Adrenal gland (tissue), 12 donors: ENCODE measurements around the gene OR1N1. TPM values are rescaled to one million over a fixed set of nuclear protein-coding genes. Genes with fewer than 3 reads are reported as not detected.

Source experiments
- DNase-seq, 7 donors: peaks; one replicate each; pipeline ENCODE4 v3.0.0-alpha.2; 2019 to 2020
- H3K27ac ChIP-seq, 5 donors: fragments of 200-600 bp; sonication (generic) in 4 of 5; 1 replicate in 3 of 5; 2 replicates in 2 of 5; pipeline versions ENCODE4 v1.5.1 to v1.8.0; 2016 to 2020; ENCODE audit warnings: mild to moderate bottlenecking in 1 of 5
- H3K27me3 ChIP-seq: fragments of 200-600 bp; 2 replicates; pipeline ENCODE4 v1.8.0; 2021
- H3K36me3 ChIP-seq, 2 donors: fragments of 200-600 bp; replicated peaks in 1 of 2; 1 replicate in 1 of 2; 2 replicates in 1 of 2; pipeline versions ENCODE4 v1.5.1 to v1.8.0; 2018 to 2022
- H3K4me1 ChIP-seq, 2 donors: fragments of 200-600 bp; replicated peaks in 1 of 2; 1 replicate in 1 of 2; 2 replicates in 1 of 2; pipeline versions ENCODE4 v1.5.1 to v1.8.0; 2018 to 2021
- H3K4me3 ChIP-seq, 4 donors: fragments of 200-600 bp; sonication (generic) in 3 of 4; one replicate each; pipeline ENCODE4 v1.5.1; 2016 to 2018
- H3K9me3 ChIP-seq, 3 donors: fragments of 200-600 bp; sonication (generic) in 1 of 3; replicated peaks in 1 of 3; 1 replicate in 2 of 3; 2 replicates in 1 of 3; pipeline versions ENCODE4 v1.5.1 to v1.8.0; 2016 to 2021
- CTCF ChIP-seq, 6 experiments: fragments of 450-650 bp in 4 of 6; fragments of 200-600 bp in 2 of 6; sonication (generic) in 1 of 6; IDR thresholded peaks; 1 replicate in 5 of 6; 2 replicates in 1 of 6; pipeline versions ENCODE4 v1.5.1 to v1.8.0; 2016 to 2021; ENCODE audit warnings: antibody characterized with exemption in 6 of 6, mild to moderate bottlenecking in 2 of 6, moderate library complexity in 1 of 6
- POLR2A ChIP-seq, 2 donors: fragments of 450-650 bp; IDR thresholded peaks; one replicate each; pipeline ENCODE4 v1.6.1; 2017; ENCODE audit warnings: antibody characterized with exemption in 2 of 2, mild to moderate bottlenecking in 2 of 2, moderate library complexity in 1 of 2
- WGBS, 4 donors: extraction: QIAGEN DNeasy Blood & Tissue Kit in 2 of 4; methylation state at CpG; one replicate each; pipeline versions ENCODE4 v1.1.5 to v1.1.7; 2013 to 2017; 5-methylcytosine and 5-hydroxymethylcytosine counted together
- intact Hi-C, 2 donors: fragments of 100-400 bp; cut with DNase I; formaldehyde crosslinking; loops; one replicate each; pipeline versions ENCODE4 v1.14.1 to v1.15.0; 2022 to 2023
- polyA plus RNA-seq, 3 donors: library from polyadenylated mRNA; stranded (reverse); fragments of 200-250 nt in 2 of 3; fragments of 350-450 nt in 1 of 3; fragmentation: Illumina TruSeq in 1 of 3; extraction: RNeasy Lipid Tissue Mini Kit (QIAGEN cat#74804) in 1 of 3; gene quantifications; one replicate each; pipeline ENCODE4 v1.2.3, GENCODE V29; 2013 to 2014
- total RNA-seq, 9 donors: library from RNA; depleted of rRNA in 4 of 9; stranded (reverse); fragments of >200 nt in 4 of 9; fragments of 120-200 nt in 1 of 9; fragmentation: NEBNext Ultra II Directional in 1 of 9; extraction: Animal tissue kit (Norgen Biotek cat#: 25700) in 1 of 9; gene quantifications; one replicate each; pipeline versions ENCODE4 v1.1.0 to v1.2.4, GENCODE V29; 2013 to 2023
- donor health status: healthy with polysubstance abuse.
- donor health status: Bipolar disorder and iron deficiency.
- donor health status: DM: yes; HTN: yes; CAD: no.
- donor health status: DM: no; HTN: no; CAD: no.
- donor health status: DM: no; HTN: no; CAD: no.
- donor health status: DM: yes; HTN: yes; CAD: no.

The OR1N1 gene
- total and polyA plus RNA-seq, 12 donors: not detected

DNA sequence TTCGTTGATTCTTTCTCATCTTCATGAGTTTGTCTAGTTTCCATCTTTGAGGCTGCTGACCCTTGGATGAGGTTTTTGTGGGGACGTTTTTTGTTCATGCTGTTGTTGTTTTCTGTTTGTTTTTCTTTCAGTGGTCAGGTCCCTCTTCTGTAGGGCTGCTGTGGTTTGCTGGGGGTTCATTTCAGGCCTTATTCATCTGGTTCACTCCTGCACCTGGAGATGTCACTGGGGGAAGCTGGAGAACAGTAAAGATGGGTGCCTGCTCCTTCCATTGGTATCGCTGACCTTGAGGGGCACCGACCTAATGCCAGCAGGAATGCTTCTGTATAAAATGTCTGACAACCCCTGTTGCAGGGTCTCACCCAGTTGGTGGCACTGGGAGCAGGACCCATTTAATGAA lies 34.4 kb upstream of the OR1N1 start:
- intact Hi-C loops: no loop called here
- no peak for TF ChIP-seq CTCF (IDR thresholded peaks at IDR 0.05)
- TF ChIP-seq POLR2A (IDR thresholded peaks at IDR 0.05): no peak

DNA sequence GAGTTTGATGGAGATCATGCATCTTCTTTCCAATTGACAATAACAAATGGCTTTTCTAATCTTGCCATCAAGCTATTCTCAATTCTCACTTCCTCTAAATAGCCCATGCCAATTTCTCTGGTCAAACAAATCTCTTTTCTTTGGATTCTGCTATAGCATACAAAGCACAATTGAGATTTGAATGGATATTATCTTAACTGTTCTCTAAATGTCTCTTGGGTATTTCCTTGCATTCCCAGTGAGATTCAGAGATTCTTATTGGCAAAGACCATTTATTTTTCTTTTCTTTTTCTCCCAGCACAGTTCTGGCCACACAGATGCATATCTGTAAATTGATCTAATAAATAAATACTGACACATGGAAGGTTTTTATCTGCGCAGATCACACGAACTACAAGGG lies 25.7 kb upstream of the OR1N1 start, which contains the start of gene OR1N2:
Gene OR1N2, plus strand, starts transcription at position 301 of the 400 bp plus-strand sequence. CDS start 100 bp downstream, outside the sequence.
- H3K27me3 ChIP-seq: no peaks in the 10 kb centered on the region
- 50 to 73% (median 71%) methylated on average over 2 of the region's 2 CpGs for WGBS, 4 donors
- H3K4me1 ChIP-seq: no peaks in the 10 kb centered on the region
- no peaks in the 10 kb centered on the region for H3K36me3 ChIP-seq
- TF ChIP-seq POLR2A (IDR thresholded peaks at IDR 0.05): no peak
- TF ChIP-seq CTCF (IDR thresholded peaks at IDR 0.05): no peak
- H3K4me3 ChIP-seq: no peak within 1 kb of the TSS
- no peaks in the 10 kb centered on the region for H3K9me3 ChIP-seq
- intact Hi-C loops: no loop called here
- DNase-seq: no peak
- no peak within 1 kb of the TSS for H3K27ac ChIP-seq

More for the DNA sequence above, 34.4 kb upstream of the OR1N1 start:
- H3K36me3 ChIP-seq: no peaks in the 10 kb centered on the region
- H3K4me3 ChIP-seq: no peak overlapping the region
- H3K27ac ChIP-seq: no peak overlapping the region
- 58 to 77% (median 73%) methylated on average over 4 of the region's 4 CpGs for WGBS, 4 donors
- DNase-seq: no peak
- no peaks in the 10 kb centered on the region for H3K9me3 ChIP-seq
- H3K27me3 ChIP-seq: no peaks in the 10 kb centered on the region
- H3K4me1 ChIP-seq: no peaks in the 10 kb centered on the region

DNA sequence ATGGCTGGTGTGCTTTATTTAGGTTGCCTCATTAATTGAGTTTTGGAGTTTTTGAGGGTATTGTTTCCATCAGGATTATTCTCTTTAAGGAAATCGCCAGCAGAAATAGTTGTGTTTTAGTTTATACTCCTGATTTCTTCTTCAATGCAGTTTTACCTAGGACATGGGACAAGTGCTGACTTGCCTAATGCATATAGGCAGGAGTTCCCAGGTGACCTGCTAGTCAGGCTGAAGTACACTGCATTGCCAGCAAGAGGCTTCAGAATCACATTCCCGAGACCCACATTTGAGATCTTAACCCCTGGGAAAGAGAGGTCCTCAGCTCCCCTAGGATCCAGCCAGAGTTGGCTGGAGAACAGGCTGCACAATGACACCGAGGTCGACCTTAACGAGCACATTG lies 24.3 kb upstream of the OR1N1 start:
- DNase-seq: no peak
- H3K36me3 ChIP-seq: no peaks in the 10 kb centered on the region
- peaks cover 2% of the 10 kb centered on the region for H3K27me3 ChIP-seq
- intact Hi-C loops: no loop called here
- H3K27ac ChIP-seq: no peak overlapping the region
- H3K9me3 ChIP-seq: no peaks in the 10 kb centered on the region
- H3K4me1 ChIP-seq: no peaks in the 10 kb centered on the region
- 50 to 70% (median 65%) methylated on average over 5 of the region's 5 CpGs for WGBS, 4 donors
- TF ChIP-seq CTCF (IDR thresholded peaks at IDR 0.05) (no peak), POLR2A (IDR thresholded peaks at IDR 0.05) (no peak)
- H3K4me3 ChIP-seq: no peak overlapping the region

GRCh38 chr9:122546196-122546595 lies 19.1 kb upstream of the OR1N1 start:
- no peak overlapping the region for H3K27ac ChIP-seq
- intact Hi-C loops: no loop called here
- H3K27me3 ChIP-seq: peaks cover 4% of the 10 kb centered on the region
- no peak for TF ChIP-seq POLR2A (IDR thresholded peaks at IDR 0.05)
- no peak for TF ChIP-seq CTCF (IDR thresholded peaks at IDR 0.05)
- H3K4me3 ChIP-seq: no peak overlapping the region
- no peak for DNase-seq
- H3K9me3 ChIP-seq: no peaks in the 10 kb centered on the region
- no peaks in the 10 kb centered on the region for H3K36me3 ChIP-seq
- WGBS, 4 donors: 49 to 57% (median 51%) methylated on average over 8 of the region's 8 CpGs
- H3K4me1 ChIP-seq: no peaks in the 10 kb centered on the region
